RKO (cell line): Measurements from ENCODE around the gene APOL6.

Source experiments
- DNase-seq: peaks from one replicate; pipeline ENCODE4 v3.0.0-alpha.2; 2016; ENCODE audit warnings: low spot score

Gene APOL6

DNA sequence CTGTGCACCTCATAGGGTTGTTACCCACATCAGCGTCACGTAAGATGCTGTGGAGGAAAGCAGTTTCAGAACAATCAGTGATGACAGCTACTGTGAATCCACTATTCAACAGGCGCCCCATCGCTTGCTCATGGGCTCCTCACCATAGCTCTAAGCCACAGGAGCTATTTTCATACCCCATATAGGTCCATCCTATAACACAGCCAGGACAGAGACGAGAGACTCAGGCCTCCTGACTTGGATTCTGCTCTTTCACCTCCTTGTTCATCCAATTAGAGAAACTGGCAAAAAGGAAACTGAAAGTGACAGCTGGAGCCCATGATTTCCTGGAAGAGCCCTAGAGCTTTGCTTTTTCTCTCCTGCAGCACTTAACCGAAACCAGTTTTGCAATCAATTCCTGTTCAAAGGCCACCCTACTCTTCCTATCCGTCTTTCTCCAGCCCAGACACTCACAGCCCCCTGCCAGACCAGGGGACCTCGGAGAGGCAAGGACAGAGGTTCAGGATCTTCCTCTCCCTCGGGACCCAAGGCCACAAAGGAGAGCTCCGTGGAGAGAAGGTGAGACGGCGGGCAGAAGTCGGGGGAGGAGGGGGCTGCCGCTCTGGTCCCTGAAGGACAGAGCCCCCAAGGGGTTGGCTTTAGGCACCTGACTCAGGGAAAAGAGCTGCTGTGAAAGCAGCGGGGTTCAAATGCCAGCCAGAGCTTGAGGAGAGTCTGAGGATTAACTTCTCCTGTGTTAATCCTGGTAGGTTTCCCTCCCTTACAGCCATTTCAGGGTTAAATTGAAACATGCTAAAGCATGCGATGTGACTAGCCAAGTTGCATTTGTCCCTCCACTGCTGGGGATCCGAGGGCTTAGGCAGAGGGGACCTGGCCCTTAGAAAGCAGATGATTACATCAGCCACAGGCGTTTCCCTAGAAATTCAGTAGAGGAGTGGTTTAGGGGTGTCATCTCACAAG lies at the start of gene APOL6:
APOL6 (plus strand) TSS at position 381 of the 960 bp plus-strand sequence. CDS start 7,980 bp downstream, outside the sequence.
- peak; percentile 50 for DNase-seq

DNA sequence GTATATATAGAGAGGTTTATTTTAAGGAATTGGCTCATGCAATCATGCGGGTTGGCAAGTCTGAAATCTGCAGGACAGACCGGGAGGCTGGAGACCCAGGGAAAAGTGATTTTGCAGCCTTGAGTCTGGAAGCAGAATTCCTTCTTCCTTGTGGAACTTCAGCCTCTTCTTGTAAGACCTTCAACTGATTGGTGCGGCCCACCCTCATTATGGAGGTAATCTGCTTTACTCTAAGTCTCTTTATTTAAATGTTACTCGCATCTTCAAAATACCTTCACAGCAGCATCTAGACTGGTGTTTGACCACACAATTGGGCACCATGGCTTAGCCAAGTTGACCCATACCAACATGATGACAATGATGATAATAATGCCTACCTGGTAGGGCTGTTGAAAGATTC lies 48.9 kb upstream of the APOL6 start:
- DNase-seq = no peak

DNA sequence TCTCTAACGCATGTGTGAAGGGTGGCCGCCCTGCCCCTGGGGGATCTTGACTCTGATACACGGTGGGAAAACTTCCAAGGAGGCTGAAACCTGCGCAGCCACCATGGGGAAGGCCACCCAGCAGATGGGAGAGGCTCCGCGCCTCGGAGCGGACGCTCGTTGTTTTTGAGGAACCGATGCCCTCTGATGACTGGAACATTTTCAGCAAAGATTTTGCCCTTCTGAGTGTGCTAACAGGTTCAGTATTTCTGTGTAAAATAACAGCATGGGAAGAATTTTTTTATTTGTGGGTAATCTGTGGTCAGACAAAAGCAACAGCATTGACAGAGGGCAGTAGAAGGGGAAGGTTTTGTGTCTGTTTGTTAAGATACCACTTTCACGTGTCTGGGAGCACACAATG lies 47.8 kb upstream of the APOL6 start:
- no peak for DNase-seq

- no peak for DNase-seq
These were observed 47.1 kb upstream of the APOL6 start for GRCh38 chr22:35601013-35601580.

DNA sequence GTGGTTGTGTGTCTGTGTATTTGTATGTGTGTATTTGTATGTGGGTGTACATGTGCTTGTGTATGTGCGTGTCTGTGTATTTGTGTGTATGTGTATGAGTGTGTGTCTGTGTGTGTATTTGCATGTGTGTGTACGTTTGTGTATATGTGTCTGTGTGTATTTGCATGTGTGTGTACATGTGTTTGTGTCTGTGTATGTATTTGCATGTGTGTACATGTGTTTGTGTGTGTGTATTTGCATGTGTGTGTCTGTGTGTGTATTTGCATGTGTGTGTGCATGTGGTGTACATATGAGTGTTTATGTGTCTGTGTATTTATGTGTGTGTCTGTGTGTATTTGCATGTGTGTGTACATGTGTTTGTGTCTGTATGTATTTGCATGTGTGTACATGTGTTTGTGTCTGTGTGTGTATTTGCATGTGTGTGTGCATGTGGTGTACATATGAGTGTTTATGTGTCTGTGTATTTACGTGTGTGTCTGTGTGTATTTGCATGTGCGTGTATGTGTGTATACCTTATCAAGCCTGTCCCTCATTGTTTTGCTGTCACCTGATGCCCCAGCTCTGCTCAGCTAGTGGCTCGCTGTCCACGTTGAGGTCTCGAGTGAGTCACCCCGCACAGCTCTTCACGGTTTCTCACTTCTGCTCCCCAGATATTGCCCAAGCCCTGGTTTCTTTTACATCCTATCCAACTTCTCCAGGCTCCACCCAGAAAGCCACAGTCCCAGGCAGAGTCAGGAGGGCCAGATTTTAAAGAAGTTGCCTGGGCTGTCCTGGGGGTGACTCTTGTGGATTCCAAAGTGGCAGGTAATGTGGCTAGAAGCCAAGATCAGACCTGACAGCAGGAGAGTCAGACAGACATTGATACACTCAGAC lies 46.3 kb upstream of the APOL6 start:
- DNase-seq = no peak

- DNase-seq = no peak
These were observed 43.5 kb upstream of the APOL6 start for GRCh38 chr22:35604621-35605368.

GRCh38 chr22:35605369-35605680 lies 42.9 kb upstream of the APOL6 start:
- no peak for DNase-seq

GRCh38 chr22:35605851-35606481 lies 42.3 kb upstream of the APOL6 start:
- DNase-seq = no peak

DNA sequence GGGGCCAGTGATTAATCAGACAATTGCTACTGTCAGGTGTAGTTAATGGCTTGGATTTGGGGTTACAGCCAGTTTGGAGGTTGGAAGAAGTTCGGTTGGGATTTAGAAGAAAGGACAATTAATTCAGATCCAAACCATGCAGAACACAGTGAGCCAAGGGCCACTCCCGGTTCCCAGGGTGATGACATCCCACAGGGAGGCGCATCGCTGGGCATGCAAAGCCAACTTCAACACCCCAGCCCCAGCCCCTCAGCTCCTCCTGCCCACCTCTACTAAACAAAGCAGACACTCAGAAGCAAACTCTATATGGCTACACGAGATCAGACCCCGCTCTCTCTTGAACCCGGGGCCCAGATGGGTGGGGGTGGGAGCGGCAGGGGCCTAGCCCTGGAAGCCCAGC lies 41.3 kb upstream of the APOL6 start:
- DNase-seq = no peak

DNA sequence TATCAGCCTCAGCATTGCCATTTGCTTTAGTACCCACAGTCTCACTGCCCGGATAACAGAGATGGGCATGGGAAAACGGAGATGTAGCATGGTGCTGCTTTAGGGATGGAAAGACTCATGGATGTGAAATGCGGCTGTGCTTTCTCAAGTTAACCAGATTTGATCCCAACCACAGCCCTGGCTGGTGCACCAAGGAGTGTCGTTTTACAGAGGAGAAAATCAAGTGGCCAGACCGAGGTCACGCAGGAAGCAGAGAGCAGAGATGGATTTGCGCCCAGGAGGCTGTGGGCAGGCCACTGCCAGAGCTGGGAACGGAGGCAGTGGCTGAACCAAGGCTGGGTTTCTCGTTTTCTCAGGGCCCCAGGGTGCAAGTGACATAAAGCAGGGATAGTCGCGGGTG lies 40.2 kb upstream of the APOL6 start:
- no peak for DNase-seq

DNA sequence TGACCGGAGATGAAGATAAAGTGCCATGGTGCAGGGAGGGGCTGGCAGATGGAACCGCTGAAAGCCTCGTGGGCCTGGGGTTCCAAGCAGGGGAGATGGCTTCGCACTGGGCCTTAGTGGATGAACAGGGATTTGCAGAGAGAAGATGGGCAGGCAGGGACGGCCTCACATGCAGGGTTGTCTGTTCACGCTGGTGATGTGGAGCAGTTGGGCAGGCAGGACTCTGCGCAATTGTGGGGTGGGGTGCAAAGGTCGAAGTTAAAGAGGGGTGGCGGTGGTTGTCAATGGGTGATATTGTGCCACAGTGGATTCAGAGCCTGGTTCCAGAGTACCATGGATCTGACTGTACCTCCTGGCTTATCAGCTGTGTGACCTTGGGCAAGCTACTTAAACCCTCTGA lies 39.0 kb upstream of the APOL6 start:
- no peak for DNase-seq

DNA sequence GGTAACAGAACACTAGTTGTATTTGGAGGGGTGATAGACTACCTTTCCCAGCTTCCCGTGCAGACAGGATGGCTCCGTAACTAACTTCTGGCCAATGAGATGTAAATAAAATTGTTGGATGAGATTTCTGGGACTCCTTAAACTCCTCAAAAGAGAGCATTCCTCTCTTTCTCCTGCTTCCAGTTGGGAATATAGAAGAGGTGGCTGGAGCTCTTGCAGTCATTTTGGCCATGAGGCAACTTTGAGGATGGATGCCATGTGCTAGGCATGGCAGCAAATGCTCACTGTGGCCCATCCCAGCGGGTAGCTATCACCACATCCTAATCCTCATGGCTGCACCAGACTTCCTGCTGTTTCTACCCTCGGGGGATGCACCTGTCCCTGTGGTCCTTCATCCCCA lies 38.5 kb upstream of the APOL6 start:
- no peak for DNase-seq

DNA sequence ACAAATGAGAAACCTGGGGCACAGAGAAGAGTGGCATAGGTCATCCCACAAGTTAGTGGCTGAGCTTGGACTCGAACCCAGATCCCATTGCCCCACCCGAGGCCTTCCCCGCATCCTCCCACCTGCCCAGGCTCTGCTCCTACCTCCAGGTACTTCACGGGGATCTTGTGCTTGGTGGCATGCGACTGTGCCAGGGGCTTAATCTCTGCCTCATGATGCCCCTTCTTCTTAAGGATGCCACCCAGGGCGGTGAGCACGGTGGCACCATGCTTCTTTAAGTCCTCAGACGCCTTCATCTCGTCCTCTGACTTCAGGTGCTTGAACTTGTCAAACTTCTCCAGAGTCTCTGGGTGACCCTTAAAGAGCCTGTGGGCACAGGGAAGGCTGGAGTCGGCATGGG lies 37.5 kb upstream of the APOL6 start:
- DNase-seq = no peak

- no peak for DNase-seq
These were observed 36.9 kb upstream of the APOL6 start for GRCh38 chr22:35611200-35611890.

GRCh38 chr22:35611891-35612576 lies 36.2 kb upstream of the APOL6 start:
- no peak for DNase-seq

GRCh38 chr22:35612903-35613302 lies 35.3 kb upstream of the APOL6 start:
- DNase-seq = no peak

- no peak for DNase-seq
These were observed 33.8 kb upstream of the APOL6 start for GRCh38 chr22:35614404-35614803.

- no peak for DNase-seq
These were observed 33.1 kb upstream of the APOL6 start for GRCh38 chr22:35615156-35615555.

DNA sequence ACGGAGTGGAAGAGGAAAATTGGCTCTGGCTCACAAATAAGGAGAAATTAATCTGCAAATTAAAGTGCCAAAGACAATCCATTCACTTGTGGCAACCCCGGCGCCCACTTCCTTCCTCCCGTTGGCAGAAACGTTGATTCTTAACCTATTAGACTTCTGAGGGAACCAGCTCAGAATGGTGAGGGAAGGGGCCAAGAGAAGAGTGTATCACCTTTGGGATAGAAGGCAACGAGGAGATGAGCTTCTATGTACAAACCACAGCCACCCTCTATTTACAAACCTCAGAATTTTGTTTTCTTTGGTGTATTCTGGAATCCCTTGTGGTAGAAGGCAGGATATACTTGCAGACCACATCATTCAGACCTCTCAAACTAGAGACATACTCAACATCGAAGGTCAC lies 32.2 kb upstream of the APOL6 start:
- DNase-seq = no peak

GRCh38 chr22:35617137-35617755 lies 31.0 kb upstream of the APOL6 start, which contains the start of gene MB:
Gene MB, minus strand, starts transcription at chr22:35617329. Its CDS starts 72 bp downstream, at chr22:35617257.
- no peak for DNase-seq
